IMR-90 (cell line): ENCODE results near the gene B4GALT7. TPM values are rescaled to one million over a fixed set of nuclear protein-coding genes. Genes with fewer than 3 reads are reported as not detected.

ENCODE experiments used
- ATAC-seq: fragments of 200-7000 bp; cut with Tn5 transposase; 2 replicates; pipeline ENCODE4 v1.9.1; 2020; ENCODE audit warnings: low read depth, mild to moderate bottlenecking, moderate library complexity
- BruUV-seq: library from RNA; stranded (reverse); fragments of 400-500 nt; replicated peaks from 2 replicates; lab custom pipeline; 2021; lab: Mats Ljungman, UMichigan
- CTCF ChIA-PET: fragments of 300-600 bp; formaldehyde crosslinking; extraction: SDS; loops from one replicate; lab custom pipeline; 2021; ENCODE audit warnings: antibody characterized with exemption; lab: Yijun Ruan, JAX
- POLR2A ChIA-PET: fragments of 300-600 bp; sonication (Branson Sonifier 250); formaldehyde crosslinking; loops from one replicate; lab custom pipeline; 2022; ENCODE audit warnings: antibody characterized with exemption; ENCODE audit not compliant: unreplicated experiment; lab: Charles Lee
- DNase-seq: peaks from one replicate; pipeline ENCODE4 v3.0.0; 2013
- H2AFZ ChIP-seq: replicated peaks from 2 replicates; pipeline ENCODE3; 2013; ENCODE audit warnings: low read length, mild to moderate bottlenecking; ENCODE audit not compliant: poor library complexity
- H2AK5ac ChIP-seq: 2 replicates; pipeline ENCODE4 v1.6.1; 2013; ENCODE audit warnings: low read depth, low read length, inconsistent platforms
- H2AK9ac ChIP-seq: replicated peaks from 2 replicates; pipeline ENCODE3; 2013; ENCODE audit warnings: mild to moderate bottlenecking, low read depth, low read length, moderate library complexity; ENCODE audit not compliant: poor library complexity
- H2BK120ac ChIP-seq: 2 replicates; pipeline ENCODE4 v1.6.1; 2013; ENCODE audit warnings: low read depth, low read length, inconsistent platforms
- H2BK15ac ChIP-seq: 3 replicates; pipeline ENCODE4 v1.6.1; 2013; ENCODE audit warnings: low read depth, low read length, inconsistent platforms
- H2BK20ac ChIP-seq: 2 replicates; pipeline ENCODE4 v1.6.1; 2013; ENCODE audit warnings: low read depth, mild to moderate bottlenecking, inconsistent platforms, low read length, moderate library complexity
- H2BK5ac ChIP-seq: 2 replicates; pipeline ENCODE4 v1.6.1; 2013; ENCODE audit warnings: mild to moderate bottlenecking, low read depth, low read length, inconsistent platforms; ENCODE audit not compliant: poor library complexity, severe bottlenecking
- H3K14ac ChIP-seq: replicated peaks from 2 replicates; pipeline ENCODE4 v1.6.1; 2013; ENCODE audit warnings: low read depth, low read length, inconsistent platforms
- H3K18ac ChIP-seq: 2 replicates; pipeline ENCODE4 v1.6.1; 2013; ENCODE audit warnings: low read depth, low read length, control low read depth
- H3K23ac ChIP-seq: 2 replicates; pipeline ENCODE4 v1.6.1; 2013; ENCODE audit warnings: low read depth, low read length, inconsistent platforms
- H3K27ac ChIP-seq: 2 replicates; pipeline ENCODE4 v1.5.1; 2013; ENCODE audit warnings: mild to moderate bottlenecking, control low read depth, low read length; ENCODE audit not compliant: insufficient read depth
- H3K27me3 ChIP-seq: 2 replicates; pipeline ENCODE4 v1.6.1; 2013; ENCODE audit warnings: low read length; ENCODE audit not compliant: control insufficient read depth, insufficient read depth
- H3K36me3 ChIP-seq: 2 replicates; pipeline ENCODE4 v1.6.1; 2013; ENCODE audit warnings: low read length, mixed read lengths; ENCODE audit not compliant: control insufficient read depth, insufficient read depth
- H3K4ac ChIP-seq: 2 replicates; pipeline ENCODE4 v1.6.1; 2013; ENCODE audit warnings: low read depth, low read length, inconsistent platforms
- H3K4me1 ChIP-seq: 2 replicates; pipeline ENCODE4 v1.6.1; 2013; ENCODE audit warnings: low read length, mixed read lengths; ENCODE audit not compliant: control insufficient read depth, insufficient read depth
- H3K4me2 ChIP-seq: 2 replicates; pipeline ENCODE4 v1.6.1; 2013; ENCODE audit warnings: low read depth, mild to moderate bottlenecking, control low read depth, low read length, moderate library complexity
- H3K4me3 ChIP-seq: 2 replicates; pipeline ENCODE4 v1.5.1; 2013; ENCODE audit warnings: low read depth, mild to moderate bottlenecking, control low read depth, low read length, moderate library complexity; ENCODE audit not compliant: insufficient read depth
- H3K56ac ChIP-seq: 2 replicates; pipeline ENCODE4 v1.6.1; 2013; ENCODE audit warnings: low read length, inconsistent platforms; ENCODE audit not compliant: insufficient read depth; ENCODE audit errors: extremely low read depth
- H3K79me1 ChIP-seq, 2 experiments: 2 replicates each; pipeline ENCODE4 v1.6.1; 2013; ENCODE audit warnings: low read length in 2 of 2, inconsistent platforms in 1 of 2, low read depth in 1 of 2
- H3K9ac ChIP-seq: 2 replicates; pipeline ENCODE4 v1.6.1; 2013; ENCODE audit warnings: low read depth, low read length, control low read depth
- H3K9me1 ChIP-seq: 2 replicates; pipeline ENCODE4 v1.6.1; 2013; ENCODE audit warnings: low read length, inconsistent platforms; ENCODE audit not compliant: insufficient read depth
- H3K9me3 ChIP-seq: 2 replicates; pipeline ENCODE4 v1.6.1; 2013; ENCODE audit warnings: low read length; ENCODE audit not compliant: control insufficient read depth, insufficient read depth
- H4K20me1 ChIP-seq: 2 replicates; pipeline ENCODE4 v1.6.1; 2013; ENCODE audit warnings: low read length, inconsistent platforms; ENCODE audit not compliant: insufficient read depth
- H4K5ac ChIP-seq: 2 replicates; pipeline ENCODE4 v1.6.1; 2013; ENCODE audit warnings: mild to moderate bottlenecking, low read depth, low read length, control low read depth
- H4K8ac ChIP-seq, 2 experiments: 2 replicates each; pipeline ENCODE4 v1.6.1; 2013; ENCODE audit warnings: low read depth in 2 of 2, low read length in 2 of 2, control low read depth in 1 of 2, inconsistent platforms in 1 of 2
- H4K91ac ChIP-seq: 2 replicates; pipeline ENCODE4 v1.6.1; 2013; ENCODE audit warnings: low read depth, low read length, inconsistent platforms; ENCODE audit not compliant: insufficient read depth
- RAD21 ChIP-seq: IDR thresholded peaks from 2 replicates; pipeline ENCODE4 v1.6.1; 2012; ENCODE audit warnings: low read length, improper control_type of control experiment
- WGBS, 2 experiments: methylation state at CpG; one replicate each; pipeline versions ENCODE4 v1.1.5 to v1.1.7; 2013; ENCODE audit warnings: missing lambda C conversion rate in 2 of 2; ENCODE audit not compliant: insufficient read length in 1 of 2; ENCODE audit errors: extremely low coverage in 2 of 2; 5-methylcytosine and 5-hydroxymethylcytosine counted together
- dilution Hi-C: fragments of 300-500 bp; cut with HindIII; formaldehyde crosslinking; loops from one replicate; pipeline ENCODE4 v1.14.3; 2018; ENCODE audit warnings: low sequenced_read_pairs; ENCODE audit not compliant: unreplicated experiment
- in situ Hi-C: fragments of 300-500 bp; cut with MboI; formaldehyde crosslinking; loops from 3 replicates; pipeline ENCODE4 v1.14.3; 2019; ENCODE audit warnings: low sequenced_read_pairs, inconsistent platforms, mixed read lengths
- intact Hi-C: fragments of 100-400 bp; cut with micrococcal nuclease; formaldehyde crosslinking; loops from 2 replicates; pipeline ENCODE4 v1.10.0; 2022
- polyA plus RNA-seq, 3 experiments: library from polyadenylated mRNA; depleted of rRNA; stranded (reverse); fragments of >200 nt; gene quantifications; 2 replicates each; pipeline ENCODE4 v1.2.3, GENCODE V29; 2012; ENCODE audit warnings: low replicate concordance in 1 of 3
- total RNA-seq: library from RNA; depleted of rRNA; stranded (reverse); fragments of >200 nt; gene quantifications from 2 replicates; pipeline ENCODE4 v1.2.3, GENCODE V29; 2012

Gene B4GALT7
- total and polyA plus RNA-seq, 2 of the 4 experiments (the other 2 are of a cell fraction), result 29.2 to 79.6 TPM

- POLR2A ChIA-PET, result no interaction called here
Measured at GRCh38 chr5:177607115-177607451, 7.2 kb downstream of the B4GALT7 start.

More at GRCh38 chr5:177607115-177607451, 7.2 kb downstream of the B4GALT7 start:
- TF ChIP-seq RAD21, result no peak
- H3K9ac ChIP-seq, result no peak overlapping the region
- H3K36me3 ChIP-seq, result peaks cover 27% of the 10 kb centered on the region; the same call in 1 of the 2 replicates
- H3K23ac ChIP-seq, result no peak overlapping the region
- H3K4me3 ChIP-seq, result no peak overlapping the region
- H3K27ac ChIP-seq, result no peak overlapping the region
- H2BK120ac ChIP-seq, result no peak overlapping the region
- H4K8ac ChIP-seq, result no peak overlapping the region
- intact Hi-C loops (loop anchor here (1.0 to 10.0 kb wide), 3 partner anchors 456 to 558 kb away; no protein-coding TSS in a partner anchor), dilution Hi-C loops (no loop called here), in situ Hi-C loops (loop anchor here (10.0 to 25.0 kb wide), 2 partner anchors 455 to 548 kb away; partner anchors contain the start of gene NHP2)
- ATAC-seq (no peak), DNase-seq (no peak)
- no peaks in the 10 kb centered on the region for H3K9me1 ChIP-seq
- no peaks in the 10 kb centered on the region for H3K4me1 ChIP-seq
- CTCF ChIA-PET, result interaction anchor here (0.6 to 1.3 kb wide), 5 partner anchors 11 to 546 kb away, joined by 3 read pairs; partner anchors contain the start of gene NHP2
- no peak overlapping the region for H2BK5ac ChIP-seq
- no peak overlapping the region for H3K56ac ChIP-seq
- H2AK9ac ChIP-seq, result no peak overlapping the region
- H3K27me3 ChIP-seq, result no peaks in the 10 kb centered on the region
- H4K91ac ChIP-seq, result no peak overlapping the region
- no peak overlapping the region for H3K4ac ChIP-seq
- H3K79me1 ChIP-seq, result peaks cover 0 to 12% of the 10 kb centered on the region in 2 experiments; a peak in 2 of 4 replicates
- no peak overlapping the region for H3K14ac ChIP-seq
- no peaks in the 10 kb centered on the region for H3K9me3 ChIP-seq
- no peak overlapping the region for H2BK20ac ChIP-seq
- H3K18ac ChIP-seq, result no peak overlapping the region
- H4K5ac ChIP-seq, result no peak overlapping the region
- BruUV-seq, result no TSS peak
- H3K4me2 ChIP-seq, result no peak overlapping the region
- H2BK15ac ChIP-seq, result no peak overlapping the region
- 80% methylated on average over 3 of the region's 11 CpGs; no CpG with 5 or more reads in 1 of the 2 experiments for WGBS, 2 experiments
- H4K20me1 ChIP-seq, result peaks cover 5% of the 10 kb centered on the region; the same call in 1 of the 2 replicates
- peak overlapping the region; percentile 11 for H2AFZ ChIP-seq
- no peak overlapping the region for H2AK5ac ChIP-seq
